Caki2 (cell line): ENCODE results near the gene TRHDE. TPM values are rescaled to one million over a fixed set of nuclear protein-coding genes. Genes with fewer than 3 reads are reported as not detected.
A peak's percentile ranks its signal among the peaks of the same experiment; 100 is the strongest.

ENCODE experiments used
- DNase-seq: peaks from one replicate; pipeline ENCODE4 v3.0.0-alpha.2; 2015; ENCODE audit warnings: low read depth
- in situ Hi-C: cut with HindIII; loops from 2 replicates; pipeline ENCODE4 v1.10.0; 2016; ENCODE audit warnings: low sequenced_read_pairs, low pct_unique_long_range_greater_than_20kb, mixed read lengths
- total RNA-seq: library from RNA; depleted of rRNA; stranded (reverse); fragments of >200 nt; shearing (Covaris generic); gene quantifications from 2 replicates; pipeline ENCODE4 v1.2.3, GENCODE V29; 2014; ENCODE audit warnings: low replicate concordance

Gene TRHDE
- total RNA-seq, 1 experiment from 2014 or later = 36.2 TPM

DNA sequence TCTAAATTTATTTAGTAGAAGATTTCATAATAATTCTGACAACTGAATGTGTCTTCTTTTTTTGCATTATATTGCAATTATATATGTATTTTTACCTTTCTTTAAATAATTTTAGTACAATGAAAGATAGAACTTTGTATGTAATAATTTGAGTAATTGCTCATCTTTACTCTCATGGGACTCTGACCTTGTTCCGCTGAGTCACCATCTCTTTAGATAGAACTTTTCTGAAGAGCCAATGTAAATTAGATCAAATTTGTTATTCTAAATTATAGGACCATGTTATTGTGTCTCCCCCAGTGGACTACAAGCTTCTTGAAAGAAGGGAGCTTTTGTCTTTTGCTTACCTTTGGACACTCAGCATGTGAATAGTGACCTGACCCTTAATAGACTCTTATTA lies 96.1 kb downstream of the TRHDE start:
- DNase-seq = peak; percentile 18
- in situ Hi-C loops = no loop called here

DNA sequence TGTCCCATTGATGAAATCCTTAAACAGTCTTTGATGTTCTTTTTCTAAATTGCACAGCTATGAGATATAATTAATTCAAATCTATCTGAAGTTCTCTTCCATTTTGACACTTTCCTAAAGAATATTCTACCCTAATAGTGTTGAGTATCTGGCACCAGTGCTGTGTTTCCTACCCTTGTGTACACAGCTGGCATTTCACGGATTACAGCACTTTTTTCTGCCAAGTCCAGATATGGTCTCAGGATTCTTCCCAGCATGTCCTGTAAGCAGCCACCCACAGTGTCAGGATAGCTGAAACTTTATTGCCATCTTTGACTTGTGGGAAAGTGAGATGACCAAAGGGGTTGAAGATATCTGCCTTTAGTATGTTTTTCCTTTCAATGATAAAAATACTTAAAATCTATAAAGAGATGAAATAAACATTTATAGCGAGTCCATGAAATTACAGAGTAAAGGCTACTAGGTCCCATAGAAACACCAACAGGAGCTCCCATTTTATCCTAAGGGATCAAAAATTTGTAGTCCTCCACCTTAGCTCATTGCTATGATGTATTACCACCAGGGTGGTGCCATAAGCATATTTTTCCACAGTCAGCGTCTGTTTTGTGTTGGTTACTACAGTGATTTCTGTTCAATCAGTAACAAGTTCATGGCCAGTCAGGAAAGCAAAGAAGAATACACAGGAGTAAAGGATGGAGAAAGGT lies 96.7 kb downstream of the TRHDE start:
- in situ Hi-C loops = no loop called here
- peak; percentile 61 for DNase-seq

DNA sequence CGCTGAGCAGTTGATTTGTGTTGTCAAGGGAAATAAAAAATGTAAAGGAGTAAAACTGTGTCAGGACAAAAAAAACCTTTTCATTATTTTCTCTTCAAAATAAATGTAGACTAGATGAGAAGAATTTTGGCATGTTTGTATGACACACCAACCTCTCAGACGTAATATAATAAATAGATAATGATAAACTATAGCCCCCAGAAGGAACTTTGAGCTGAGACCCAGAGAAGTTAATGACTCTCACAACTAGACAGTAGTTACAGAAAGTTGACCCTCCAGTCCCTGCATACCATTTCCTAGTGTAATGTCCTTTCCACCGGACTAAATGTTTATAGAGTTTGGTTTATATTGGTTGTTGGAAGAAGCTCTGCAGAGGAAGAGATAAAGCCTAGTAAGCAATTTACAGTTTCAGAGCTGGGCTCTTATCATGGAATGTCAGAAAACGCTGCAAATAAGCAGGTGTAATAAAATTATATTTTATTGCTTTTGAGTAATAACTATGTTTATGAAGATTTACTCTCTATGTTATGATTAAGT lies 97.3 kb downstream of the TRHDE start:
- in situ Hi-C loops = no loop called here
- DNase-seq = no peak

DNA sequence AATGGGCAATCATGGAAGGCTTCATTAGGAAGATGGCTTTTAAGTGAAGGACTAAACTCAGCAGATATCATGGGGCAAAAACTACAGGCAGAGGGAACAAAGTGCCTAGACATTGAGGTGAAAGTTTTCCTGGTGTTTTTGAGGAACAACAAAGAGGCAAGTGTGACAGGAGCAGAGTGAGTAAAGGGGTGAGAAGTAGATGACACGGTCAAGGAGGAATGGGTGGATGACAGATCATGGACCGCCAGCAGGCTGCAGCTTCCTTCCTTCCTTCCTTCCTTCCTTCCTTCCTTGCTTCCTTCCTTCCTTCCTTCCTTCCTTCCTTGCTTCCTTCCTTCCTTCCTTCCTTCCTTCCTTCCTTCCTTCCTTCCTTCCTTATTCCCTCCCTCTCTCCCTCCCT lies 108.3 kb downstream of the TRHDE start:
- in situ Hi-C loops = no loop called here
- DNase-seq = no peak

DNA sequence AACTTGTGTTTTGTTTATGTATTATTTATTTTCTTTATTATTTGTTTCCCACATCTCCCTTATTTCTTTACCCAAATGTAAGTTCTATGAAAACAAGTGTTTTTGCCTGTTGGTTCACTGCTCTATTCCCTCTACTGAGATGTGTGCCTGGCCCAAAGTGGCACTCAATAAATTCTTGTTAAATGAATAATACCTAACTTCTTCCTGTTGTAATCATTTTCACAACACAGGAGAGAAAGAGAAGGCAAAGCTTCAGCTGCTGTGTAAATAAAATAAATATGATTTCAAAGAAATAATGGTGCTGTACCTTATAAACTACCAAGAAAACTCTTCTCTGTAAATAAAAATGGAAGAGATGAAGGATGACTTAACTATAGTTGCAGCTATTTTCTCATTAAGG lies 116.2 kb downstream of the TRHDE start:
- in situ Hi-C loops = no loop called here
- no peak for DNase-seq

DNA sequence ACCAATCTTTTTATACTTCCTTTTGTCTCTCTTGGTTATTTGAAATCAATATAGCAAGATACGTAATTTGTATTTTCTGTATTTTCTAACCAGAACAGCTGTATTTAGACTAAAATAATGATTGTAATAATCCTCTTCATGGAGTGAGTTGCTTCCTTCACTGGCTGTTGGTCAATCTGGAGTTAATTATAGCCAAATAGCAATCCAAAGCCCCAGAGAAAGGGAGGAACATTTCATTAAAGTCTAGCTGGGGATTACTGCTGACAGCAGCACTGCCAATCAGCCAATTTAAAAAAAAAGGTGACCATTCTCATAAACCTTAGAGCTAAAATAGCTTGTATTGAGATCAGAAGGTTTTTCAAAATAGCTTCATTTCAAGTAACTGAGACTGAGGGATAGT lies 118.0 kb downstream of the TRHDE start:
- in situ Hi-C loops = no loop called here
- no peak for DNase-seq

DNA sequence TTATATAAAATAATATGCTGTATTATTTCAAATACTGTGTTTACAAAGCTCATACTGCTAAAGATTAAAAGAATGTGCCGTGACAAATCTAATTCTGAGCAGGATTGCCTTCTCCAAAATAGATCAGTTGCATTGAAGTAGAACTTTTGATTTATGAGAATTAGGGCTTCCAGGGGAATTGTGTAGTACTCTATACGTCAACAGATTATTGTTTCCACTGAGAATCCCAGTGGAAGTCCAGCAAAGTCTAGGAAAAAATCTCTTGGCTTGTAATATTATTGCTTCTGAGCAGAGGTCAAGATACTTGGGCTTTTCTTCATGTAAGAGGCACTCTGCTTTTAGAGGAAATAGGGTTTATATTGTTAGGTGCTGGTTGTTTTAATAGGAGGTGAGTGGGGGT lies 133.9 kb downstream of the TRHDE start:
- in situ Hi-C loops = no loop called here
- no peak for DNase-seq

DNA sequence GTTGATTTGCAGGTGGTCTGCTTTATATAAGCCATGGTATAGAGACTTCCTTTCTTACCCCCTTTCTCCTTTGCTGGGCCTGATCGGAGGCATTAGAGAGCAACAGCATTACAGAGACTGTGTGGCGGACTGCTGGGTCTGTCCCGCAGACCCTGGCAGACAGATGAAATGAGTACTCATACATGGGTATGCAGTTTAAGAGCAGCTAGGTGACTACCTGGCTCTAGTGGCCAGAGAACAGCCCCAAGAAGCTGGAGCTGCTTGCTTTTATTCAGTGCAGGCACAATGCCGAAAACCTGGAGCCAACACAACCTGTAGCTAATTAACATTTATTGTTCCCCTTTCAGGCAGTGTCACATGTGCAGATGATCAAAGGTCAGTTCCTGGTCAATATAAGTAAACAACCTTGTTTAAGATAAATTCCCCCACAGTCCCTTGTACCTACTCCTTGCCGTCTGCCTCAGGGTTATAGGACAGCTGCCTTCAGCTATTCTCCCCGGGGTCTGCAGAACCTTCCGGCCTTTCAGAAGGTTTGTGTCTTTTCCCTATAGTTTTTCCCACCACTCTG lies 160.0 kb downstream of the TRHDE start:
- DNase-seq = no peak
- in situ Hi-C loops = no loop called here

DNA sequence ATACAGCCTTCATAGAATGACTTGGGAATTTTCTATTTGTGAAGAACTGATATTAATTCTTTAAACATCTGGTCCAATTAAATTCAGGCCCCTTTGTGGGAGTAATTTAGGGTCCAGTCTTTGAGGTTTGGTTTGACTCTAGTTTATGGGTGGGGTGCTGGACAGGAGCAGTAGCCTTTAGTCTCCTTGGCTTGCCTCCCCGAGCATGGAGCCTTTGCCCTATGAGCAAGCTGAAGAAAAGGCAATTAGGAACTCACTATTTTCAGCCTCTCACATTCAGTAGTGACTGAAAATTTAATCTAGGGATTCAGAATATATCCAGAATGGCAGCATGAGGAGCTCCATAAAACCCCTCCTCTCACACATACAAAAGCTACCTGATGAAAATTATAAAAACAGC lies 161.1 kb downstream of the TRHDE start:
- in situ Hi-C loops = no loop called here
- DNase-seq = no peak

DNA sequence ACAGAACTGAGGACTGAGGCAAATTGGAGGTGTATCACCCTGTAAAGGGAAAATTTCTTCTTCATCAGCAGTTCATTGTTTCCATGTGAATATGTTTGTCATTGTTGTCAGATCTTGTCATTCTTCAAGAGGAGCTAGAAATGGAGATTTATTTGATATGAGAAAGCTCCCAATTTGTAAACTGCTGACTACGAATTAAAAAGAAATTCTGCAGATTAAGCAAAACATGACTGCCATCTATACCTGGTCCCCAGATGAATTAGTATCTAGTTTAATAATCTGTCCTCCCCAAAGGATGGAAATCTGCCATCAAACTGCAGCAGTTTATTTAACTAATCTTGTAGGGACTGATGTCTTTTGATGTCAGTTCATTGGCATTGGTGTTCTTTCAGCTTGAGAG lies 162.8 kb downstream of the TRHDE start:
- in situ Hi-C loops = no loop called here
- no peak for DNase-seq

DNA sequence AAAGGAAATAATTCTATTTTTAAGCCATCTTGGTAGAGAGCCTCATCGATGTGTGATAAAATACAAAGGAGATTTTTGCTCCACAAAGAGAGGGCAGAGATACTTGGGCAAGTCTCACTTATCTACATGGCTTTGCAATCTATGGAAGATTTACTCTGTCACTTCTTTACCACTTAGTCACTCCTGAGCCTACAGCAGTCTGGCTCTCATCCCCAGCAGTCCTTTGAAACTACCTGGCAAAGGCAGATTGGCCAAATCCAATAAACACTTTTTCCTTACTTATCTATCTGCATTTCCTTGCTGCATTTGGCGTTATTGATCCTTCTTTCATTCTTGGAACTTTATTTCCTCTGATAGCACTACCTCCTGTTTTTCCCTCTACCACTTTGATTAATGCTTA lies 170.0 kb downstream of the TRHDE start:
- in situ Hi-C loops = no loop called here

DNA sequence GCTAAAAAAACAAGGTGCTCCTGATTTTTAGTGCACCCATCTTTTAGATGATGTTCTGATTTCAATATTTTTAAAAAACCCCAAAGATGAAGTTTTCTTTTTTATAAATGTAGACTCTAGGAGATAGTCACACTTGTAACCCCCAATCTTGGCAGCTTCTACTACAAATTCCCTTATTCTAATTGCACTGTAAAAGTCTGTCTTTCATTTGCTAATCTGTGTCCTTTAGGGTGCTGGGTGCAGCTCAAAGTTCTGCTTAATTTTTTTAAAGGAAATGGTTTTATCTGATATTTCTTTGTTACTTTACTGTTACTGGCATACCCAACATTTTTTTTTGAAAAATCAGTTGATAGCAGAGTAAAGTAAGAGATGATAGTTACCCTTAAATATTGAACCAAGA lies 172.0 kb downstream of the TRHDE start:
- DNase-seq = no peak
- in situ Hi-C loops = no loop called here

More for the DNA sequence above, 170.0 kb downstream of the TRHDE start:
- DNase-seq = no peak

DNA sequence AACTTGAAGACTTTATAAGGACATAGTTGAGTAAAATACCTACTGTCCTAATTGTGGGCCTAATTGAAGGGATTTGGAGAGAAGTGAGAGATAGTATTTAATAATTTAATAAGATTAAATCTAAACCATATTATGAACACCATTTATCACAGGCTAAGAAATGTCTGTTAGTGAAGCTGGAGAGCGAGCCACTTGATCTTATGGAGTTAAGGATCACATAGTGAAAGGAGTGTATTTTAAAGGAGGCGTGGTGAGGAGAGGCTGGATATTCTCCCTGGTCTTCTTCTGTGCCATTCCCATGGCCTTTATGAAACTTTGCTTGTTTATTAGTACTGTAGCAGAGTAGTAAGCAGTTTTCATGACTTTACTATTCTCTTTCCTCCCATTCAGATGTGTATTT lies 172.4 kb downstream of the TRHDE start:
- in situ Hi-C loops = no loop called here
- DNase-seq = no peak

DNA sequence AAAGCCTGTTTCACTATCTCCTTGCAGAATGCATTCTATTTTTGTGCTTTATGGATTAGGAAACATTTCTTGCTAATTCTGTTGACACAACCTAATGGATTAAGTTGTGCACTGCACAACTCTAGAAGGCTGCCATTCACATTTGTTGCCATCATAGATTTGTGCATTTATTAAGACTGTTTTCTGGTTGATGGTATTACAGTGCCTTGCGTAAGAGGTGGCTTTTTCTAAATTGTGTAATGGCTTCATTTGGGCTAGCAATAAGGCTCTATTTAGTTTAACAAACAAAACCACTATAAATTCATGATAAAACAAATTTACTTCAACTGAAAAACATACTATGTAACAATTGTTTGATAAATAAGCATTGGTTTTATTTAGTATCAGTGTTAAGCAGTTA lies 175.9 kb downstream of the TRHDE start:
- in situ Hi-C loops = no loop called here
- DNase-seq = no peak

DNA sequence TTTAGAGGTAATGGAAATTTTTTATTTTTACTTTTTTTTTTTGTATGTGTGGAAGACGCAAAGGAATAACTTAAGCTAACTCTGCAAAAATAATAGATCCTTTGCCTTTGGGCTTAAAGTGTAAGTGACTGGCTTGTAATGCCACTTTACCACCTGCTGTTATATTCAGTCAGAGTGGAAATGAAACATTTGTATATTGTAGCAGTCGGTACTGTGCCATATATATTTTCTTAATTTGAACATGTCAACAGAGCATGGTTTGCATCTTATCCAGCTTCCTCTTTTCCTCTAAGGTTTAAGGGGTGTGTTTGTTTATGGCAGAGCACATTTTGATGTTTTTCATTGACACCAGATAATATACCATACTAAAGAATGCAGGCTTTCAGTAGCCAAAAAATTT lies 176.6 kb downstream of the TRHDE start:
- in situ Hi-C loops = no loop called here
- no peak for DNase-seq

DNA sequence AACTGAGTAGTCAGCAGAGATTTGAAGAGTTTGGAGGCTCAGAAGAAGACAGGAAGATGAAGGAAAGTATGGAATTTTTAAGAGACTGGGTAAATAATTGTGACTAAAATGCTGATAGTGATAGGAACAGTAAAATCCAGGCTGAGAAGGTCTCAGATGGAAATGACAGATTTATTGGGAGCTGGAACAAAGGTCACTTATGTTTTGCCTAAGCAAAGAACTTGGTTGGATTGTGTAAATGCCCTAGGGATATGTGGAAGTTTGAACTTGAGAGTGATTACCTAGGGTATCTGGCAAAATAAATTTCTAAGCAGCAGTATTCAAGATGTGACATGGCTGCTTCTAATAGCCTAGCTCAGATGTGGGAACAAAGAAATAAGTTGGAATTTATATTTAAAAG lies 180.9 kb downstream of the TRHDE start:
- in situ Hi-C loops = no loop called here
- DNase-seq = no peak

DNA sequence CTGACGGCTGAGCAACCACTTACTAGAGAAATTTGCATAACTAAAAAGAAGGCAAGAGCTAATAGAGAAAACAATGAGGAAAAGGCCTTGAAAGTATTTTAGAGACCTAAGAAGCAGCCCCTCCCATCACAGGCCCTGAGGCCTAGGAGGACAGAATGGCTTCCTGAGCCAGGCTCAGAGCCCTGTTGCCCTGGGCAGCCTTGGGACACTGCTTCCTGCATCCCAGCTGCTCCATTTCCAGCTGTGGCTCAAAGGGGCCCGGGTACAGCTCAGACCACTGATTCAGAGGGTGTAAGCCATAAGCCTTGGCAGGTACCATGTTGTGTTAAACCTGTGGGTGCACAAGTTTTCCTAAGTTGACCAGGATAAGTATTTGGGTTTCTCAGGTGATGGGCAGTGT lies 181.4 kb downstream of the TRHDE start:
- in situ Hi-C loops = no loop called here
- DNase-seq = no peak

DNA sequence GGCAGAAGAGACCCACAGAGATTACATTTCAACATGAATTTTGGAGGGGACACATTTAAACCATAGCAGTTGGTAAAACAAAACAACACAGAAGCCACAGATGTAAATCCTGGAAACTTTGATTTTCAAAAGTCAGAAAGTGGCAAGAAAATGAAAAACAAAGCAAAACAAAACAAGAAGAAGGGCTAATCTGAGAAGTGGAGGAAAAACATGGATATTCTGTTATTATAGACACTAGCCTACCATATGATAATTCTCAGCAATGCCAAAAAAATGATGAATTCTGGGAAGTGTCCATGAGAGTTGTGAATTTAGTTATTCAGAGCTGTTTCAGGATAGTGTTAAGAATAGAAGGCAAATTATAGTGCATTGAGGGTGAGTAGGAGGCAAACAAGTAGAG lies 192.3 kb downstream of the TRHDE start:
- in situ Hi-C loops = no loop called here
- no peak for DNase-seq

DNA sequence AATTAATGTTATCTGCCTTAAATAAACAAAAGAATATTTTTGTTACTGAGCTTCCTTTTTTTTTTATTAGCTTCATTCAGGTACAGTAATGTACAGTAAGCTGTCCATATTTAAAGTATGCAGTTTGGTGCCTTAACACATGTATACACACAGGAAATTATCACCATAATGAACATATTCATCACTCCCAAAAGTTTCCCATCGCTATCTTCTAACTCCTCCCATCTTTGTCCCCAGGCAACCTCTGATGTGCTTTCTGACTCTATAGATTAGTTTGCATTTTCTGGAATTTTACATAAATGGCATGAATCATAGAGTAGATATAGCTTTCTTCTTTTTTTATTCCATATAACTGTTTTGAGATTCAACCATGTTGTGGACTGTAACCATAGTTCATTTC lies 193.0 kb downstream of the TRHDE start:
- in situ Hi-C loops = no loop called here
- no peak for DNase-seq

DNA sequence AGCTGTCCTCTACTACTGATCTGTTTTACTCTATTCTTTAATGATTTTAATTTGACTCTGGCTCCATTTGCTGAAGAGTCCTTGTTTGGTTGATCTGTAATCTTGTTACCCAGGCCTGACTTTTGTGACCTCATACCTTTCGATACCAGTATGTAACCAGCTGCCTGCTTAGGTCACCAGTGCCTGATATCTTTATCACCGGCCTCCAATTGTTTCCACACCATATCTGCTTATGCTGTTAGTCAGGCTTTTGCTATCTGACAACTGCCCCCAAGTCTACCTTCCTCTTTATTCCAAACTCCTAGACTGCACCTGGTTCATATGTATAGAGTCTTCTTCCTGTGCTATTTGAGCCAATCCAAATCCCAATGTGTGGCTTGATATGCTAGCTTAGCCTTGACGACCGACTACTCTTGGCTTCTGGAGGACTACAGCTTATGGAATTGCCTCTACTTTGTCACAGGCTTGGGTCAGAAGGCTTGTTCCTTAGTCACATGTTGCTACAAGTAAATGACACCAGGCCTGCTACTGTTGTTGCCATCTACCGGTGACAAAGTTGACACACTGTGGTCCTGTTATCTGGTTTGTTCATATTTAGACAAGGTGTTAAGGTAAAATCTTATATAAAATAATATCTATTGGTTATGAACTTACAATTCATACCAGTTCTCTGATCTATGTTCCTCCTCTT lies 193.9 kb downstream of the TRHDE start:
- DNase-seq = no peak

More for the DNA sequence above, 193.9 kb downstream of the TRHDE start:
- in situ Hi-C loops = no loop called here
